ENCODE results near the gene UGT1A6. TPM values are rescaled to one million over a fixed set of nuclear protein-coding genes. Genes with fewer than 3 reads are reported as not detected.

The UGT1A6 gene
- total and polyA plus RNA-seq, 8 donors, result 0.10 to 1.7 (median 0.16) TPM; not detected in 3

GRCh38 chr2:233764264-233764663, 71.6 kb downstream of the UGT1A6 start:
- Histone ChIP-seq H3K4me1 (no peaks in the 10 kb centered on the region), H3K27me3 (peaks cover 0 to 10% of the 10 kb centered on the region in 2 donors), H3K27ac (no peak overlapping the region), H3K4me3 (no peak overlapping the region), H3K9me3 (no peaks in the 10 kb centered on the region), H3K36me3 (no peaks in the 10 kb centered on the region)
- DNase-seq, result no peak
- intact Hi-C loops (cut with DNase I), result no loop called here
- no peak for ATAC-seq
- TF ChIP-seq CTCF (IDR thresholded peaks at IDR 0.05), result no peak

- peaks cover 0 to 10% of the 10 kb centered on the region in 2 donors for H3K27me3 ChIP-seq
- intact Hi-C loops (cut with DNase I), result no loop called here
- no peak for TF ChIP-seq CTCF (IDR thresholded peaks at IDR 0.05)
- no peak for ATAC-seq
- no peaks in the 10 kb centered on the region for H3K4me1 ChIP-seq
- H3K4me3 ChIP-seq, result no peak overlapping the region
- no peak overlapping the region for H3K27ac ChIP-seq
- no peaks in the 10 kb centered on the region for H3K9me3 ChIP-seq
- H3K36me3 ChIP-seq, result no peaks in the 10 kb centered on the region
- no peak for DNase-seq
Measured at GRCh38 chr2:233764761-233765160, 72.1 kb downstream of the UGT1A6 start.

GRCh38 chr2:233766416-233766815, 73.7 kb downstream of the UGT1A6 start:
- Histone ChIP-seq H3K4me1 (no peaks in the 10 kb centered on the region), H3K36me3 (no peaks in the 10 kb centered on the region), H3K4me3 (no peak overlapping the region), H3K27ac (no peak overlapping the region), H3K9me3 (no peaks in the 10 kb centered on the region), H3K27me3 (peaks cover 0 to 10% of the 10 kb centered on the region in 2 donors)
- ATAC-seq (no peak), DNase-seq (no peak)
- intact Hi-C loops (cut with DNase I), result no loop called here
- no peak for TF ChIP-seq CTCF (IDR thresholded peaks at IDR 0.05)

- ATAC-seq (no peak), DNase-seq (no peak)
- Histone ChIP-seq H3K27me3 (peaks cover 0 to 15% of the 10 kb centered on the region in 2 donors), H3K9me3 (no peaks in the 10 kb centered on the region), H3K4me3 (no peak overlapping the region), H3K4me1 (no peaks in the 10 kb centered on the region), H3K36me3 (no peaks in the 10 kb centered on the region), H3K27ac (no peak overlapping the region)
- intact Hi-C loops (cut with DNase I), result no loop called here
- no peak for TF ChIP-seq CTCF (IDR thresholded peaks at IDR 0.05)
Measured at GRCh38 chr2:233768076-233768475, 75.4 kb downstream of the UGT1A6 start.

GRCh38 chr2:233769260-233769659, 76.6 kb downstream of the UGT1A6 start:
- no peaks in the 10 kb centered on the region for H3K36me3 ChIP-seq
- H3K27ac ChIP-seq, result no peak overlapping the region
- H3K27me3 ChIP-seq, result peaks cover 0 to 15% of the 10 kb centered on the region in 2 donors
- no peak for TF ChIP-seq CTCF (IDR thresholded peaks at IDR 0.05)
- intact Hi-C loops (cut with DNase I), result no loop called here
- no peak overlapping the region for H3K4me3 ChIP-seq
- H3K4me1 ChIP-seq, result no peaks in the 10 kb centered on the region
- DNase-seq, result no peak
- no peak for ATAC-seq
- no peaks in the 10 kb centered on the region for H3K9me3 ChIP-seq

Measured in left lung (tissue), 10 donors.